NOMO-1 treated with dmso at 0.1 percent for 144 hours (cell line): ENCODE measurements around the gene CENPS.
"Not testable (repeated sequence)": the region's sequence is repeated elsewhere in the genome, so short reads cannot be mapped to it uniquely, and the experiment has no call there.

ENCODE experiments used
- DNase-seq: peaks from one replicate; lab custom pipeline; 2025; ENCODE audit not compliant: unreplicated experiment; lab: John Stamatoyannopoulos, UW

Gene CENPS

DNA sequence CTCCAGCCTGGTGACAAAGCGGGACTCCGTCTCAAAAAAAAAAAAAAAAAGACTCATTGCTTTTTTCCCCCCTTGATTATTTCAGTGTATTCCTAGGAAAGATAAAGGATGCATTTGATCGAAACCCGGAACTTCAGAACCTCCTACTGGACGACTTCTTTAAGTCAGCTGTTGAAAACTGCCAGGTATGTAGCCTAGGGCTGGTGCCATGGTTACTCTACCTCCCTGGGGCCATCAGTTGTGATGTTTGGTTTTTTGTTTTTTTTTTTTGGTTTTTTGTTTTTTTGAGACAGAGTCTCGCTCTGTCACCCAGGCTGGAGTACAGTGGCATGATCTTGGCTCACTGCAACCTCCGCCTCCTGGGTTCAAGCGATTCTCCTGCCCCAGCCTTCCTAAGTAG is 11.5 kb upstream of the CENPS start:
- DNase-seq: not testable (repeated sequence)

- DNase-seq: no peak
These were observed 10.9 kb upstream of the CENPS start for GRCh38 chr1:10419351-10419750.

DNA sequence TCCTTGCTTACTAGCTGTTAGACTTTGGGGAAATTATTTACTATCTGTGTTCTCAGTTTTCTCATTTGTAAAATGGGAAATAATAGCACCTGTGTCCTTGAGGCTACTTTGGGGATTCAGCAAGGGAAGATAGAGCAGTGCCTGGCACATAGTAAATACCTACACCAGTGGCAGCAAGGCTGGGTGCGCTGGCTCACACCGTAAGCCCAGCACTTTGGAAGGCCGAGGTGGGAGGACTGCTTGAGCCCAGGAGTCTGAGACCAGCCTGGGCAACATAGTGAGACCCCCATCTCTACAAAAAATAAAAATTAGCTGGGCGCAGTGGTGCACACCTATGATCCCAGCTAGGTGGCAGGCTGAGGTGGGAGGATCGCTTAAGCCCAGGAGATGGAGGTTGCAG is 8.6 kb upstream of the CENPS start:
- DNase-seq: no peak

DNA sequence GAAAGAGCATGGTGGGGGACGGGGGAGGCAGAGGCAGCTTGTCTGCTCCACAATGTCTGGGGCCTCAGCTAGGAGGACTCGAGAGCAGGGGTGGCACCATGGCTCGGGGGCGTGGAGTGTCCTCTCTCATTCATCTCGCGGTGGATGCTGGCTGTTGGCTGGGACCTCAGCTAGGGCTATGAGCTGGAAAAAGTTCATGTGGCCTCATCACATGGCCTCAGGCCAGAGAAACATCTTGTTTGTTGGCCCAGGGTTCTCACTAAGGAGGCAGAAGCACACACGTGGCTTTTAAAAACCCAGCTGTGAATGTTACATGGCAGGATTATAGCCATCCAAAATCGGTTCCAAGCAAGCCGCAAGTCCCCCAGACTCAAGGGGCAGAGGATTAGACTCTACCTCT is 6.2 kb upstream of the CENPS start:
- no peak for DNase-seq

GRCh38 chr1:10424651-10425050 is 5.6 kb upstream of the CENPS start:
- no peak for DNase-seq

GRCh38 chr1:10425826-10426534 is 4.3 kb upstream of the CENPS start:
- not testable (repeated sequence) for DNase-seq

- DNase-seq: not testable (repeated sequence)
These were observed 3.7 kb upstream of the CENPS start for GRCh38 chr1:10426535-10426848.

DNA sequence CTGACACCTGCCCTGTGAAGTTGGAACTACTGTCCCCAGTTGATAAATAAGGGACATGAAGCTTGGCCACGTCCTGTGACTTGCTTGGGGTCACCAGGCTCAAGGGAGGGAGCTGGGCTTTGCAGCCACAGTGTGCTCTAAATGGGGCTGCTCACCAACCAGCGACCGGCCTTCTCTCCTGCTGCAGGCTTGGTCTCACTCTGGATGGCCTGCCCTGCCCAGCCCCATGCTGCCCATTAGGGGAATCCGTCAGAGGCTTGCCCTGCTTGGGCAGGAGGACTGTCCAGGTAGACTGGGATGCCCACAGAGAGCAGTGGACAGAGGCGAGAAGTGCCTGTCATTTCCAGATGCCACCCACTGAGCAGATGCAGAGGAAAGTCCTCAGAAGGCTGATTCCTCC is 1.2 kb upstream of the CENPS start:
- no peak for DNase-seq

GRCh38 chr1:10429868-10430215 is 391 bp upstream of the CENPS start:
- DNase-seq: no peak

- DNase-seq: no peak
These were observed 967 bp downstream of the CENPS start for GRCh38 chr1:10431070-10431730.

DNA sequence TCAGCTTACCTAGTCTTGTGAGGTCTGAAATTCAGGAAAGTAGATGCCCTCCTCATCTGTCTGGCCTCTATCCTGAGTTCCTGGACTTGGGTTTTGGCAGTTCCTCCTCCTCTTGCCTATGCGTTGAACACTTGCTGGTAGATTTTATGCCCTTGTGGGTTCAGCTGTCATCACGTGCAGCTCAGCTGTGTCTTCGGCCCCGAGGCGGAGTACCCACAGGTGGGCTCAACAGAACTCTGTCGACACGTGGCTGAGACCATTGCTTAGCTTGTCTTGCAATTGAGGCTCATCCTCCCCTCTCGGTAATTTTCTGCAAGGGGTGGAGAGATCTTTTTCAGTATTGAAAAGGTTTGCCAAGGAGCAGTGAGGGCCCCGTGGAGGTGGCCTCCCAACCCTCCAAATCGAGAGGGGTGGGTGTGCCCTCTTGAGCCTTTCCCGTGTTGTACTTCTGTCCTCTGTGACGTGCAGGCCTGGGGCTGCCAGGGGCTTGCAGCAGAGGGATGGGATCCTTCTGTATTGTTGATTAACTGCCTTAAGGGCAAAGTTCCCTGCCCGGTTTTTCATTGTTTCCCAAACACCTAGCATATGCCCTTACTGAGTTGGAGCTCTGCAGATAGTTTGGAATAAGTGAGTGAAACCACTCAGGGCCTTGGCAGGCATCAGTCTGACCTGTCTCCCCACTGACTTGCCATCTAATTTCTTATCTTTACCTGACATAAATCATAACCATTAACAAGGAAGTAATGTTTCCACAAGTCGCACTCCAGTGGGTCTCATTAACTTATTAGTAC is 2.9 kb downstream of the CENPS start:
- DNase-seq: no peak

GRCh38 chr1:10433790-10434189 is 3.6 kb downstream of the CENPS start:
- no peak for DNase-seq

- no peak for DNase-seq
These were observed 4.4 kb downstream of the CENPS start for GRCh38 chr1:10434590-10434989.

DNA sequence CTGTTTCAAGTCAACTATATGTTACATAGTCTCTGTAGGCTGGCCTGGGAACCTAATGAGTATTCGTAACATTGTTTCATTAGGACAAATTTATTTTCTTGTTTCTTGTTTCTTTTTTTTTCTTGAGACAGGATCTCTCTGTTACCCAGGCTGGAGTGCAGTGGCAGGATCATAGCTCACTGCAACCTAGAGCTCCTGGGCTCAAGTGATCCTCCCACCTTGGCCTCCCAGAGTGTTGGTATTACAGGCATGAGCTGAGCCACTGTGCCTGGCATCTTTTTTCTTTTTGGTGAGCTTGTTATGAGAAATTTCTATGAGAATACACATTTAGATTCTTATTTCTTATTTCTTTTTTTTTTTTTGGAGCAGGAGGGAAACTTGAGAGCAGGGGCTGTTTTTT is 6.8 kb downstream of the CENPS start:
- DNase-seq: no peak

DNA sequence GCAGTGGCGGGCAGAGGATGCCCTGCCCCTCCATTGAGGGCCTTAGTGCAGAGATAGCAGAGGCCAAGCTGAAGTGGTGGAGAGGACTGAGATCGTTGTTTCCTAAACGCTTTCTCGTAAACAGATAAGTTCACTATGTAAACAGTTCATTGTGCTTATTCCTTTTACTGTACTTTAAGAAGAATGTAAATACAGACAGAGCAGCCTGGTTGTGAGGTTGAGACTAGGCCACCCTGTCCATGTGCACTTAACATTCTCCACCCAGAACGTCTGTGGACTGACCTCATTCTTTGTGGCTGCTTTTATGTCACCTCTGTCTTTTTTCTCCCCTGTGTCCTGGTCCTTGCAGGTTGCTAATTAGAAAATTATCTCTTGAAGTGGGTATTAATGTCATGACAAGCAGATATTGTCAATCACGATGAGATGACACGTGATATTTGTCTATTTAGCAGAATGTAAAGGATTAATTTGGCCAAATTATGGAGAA is 8.5 kb downstream of the CENPS start:
- no peak for DNase-seq

- DNase-seq: no peak
These were observed 10.1 kb downstream of the CENPS start for GRCh38 chr1:10440305-10440704.

- DNase-seq: no peak
These were observed 10.6 kb downstream of the CENPS start for GRCh38 chr1:10440794-10441193.

DNA sequence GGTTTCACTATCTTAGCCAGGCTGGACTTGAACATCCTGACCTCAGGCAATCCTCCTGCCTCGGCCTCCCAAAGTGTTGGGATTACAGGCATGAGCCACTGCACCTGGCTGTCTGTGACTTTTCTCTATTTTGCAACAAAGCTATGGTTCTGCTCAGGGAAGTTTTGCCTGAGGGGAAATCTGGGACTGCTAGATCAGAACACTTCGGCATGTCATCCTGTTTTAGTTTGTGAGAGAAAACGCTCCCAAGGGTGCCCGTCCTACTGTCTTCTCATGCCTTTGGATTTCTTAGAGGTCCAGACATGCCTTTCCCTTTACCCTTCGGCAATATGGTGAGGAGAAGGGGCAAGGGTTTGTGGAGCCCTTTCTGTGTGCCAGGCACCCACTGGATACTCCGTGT is 14.0 kb downstream of the CENPS start:
- DNase-seq: no peak

GRCh38 chr1:10444795-10445397 is 14.7 kb downstream of the CENPS start:
- no peak for DNase-seq

GRCh38 chr1:10446790-10447422 is 16.7 kb downstream of the CENPS start:
- no peak for DNase-seq

DNA sequence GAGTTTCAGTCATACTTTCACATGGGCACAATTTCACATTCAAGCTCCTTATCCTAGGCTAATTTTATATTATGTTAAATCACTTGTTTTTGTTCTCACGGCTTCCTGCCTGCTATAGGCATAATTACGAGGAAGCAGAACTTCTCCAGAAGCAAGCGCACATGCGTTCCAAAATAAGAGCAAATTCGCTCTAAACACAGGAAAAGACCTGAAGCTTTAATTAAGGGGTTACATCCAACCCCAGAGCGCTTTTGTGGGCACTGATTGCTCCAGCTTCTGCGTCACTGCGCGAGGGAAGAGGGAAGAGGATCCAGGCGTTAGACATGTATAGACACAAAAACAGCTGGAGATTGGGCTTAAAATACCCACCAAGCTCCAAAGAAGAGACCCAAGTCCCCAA is 19.5 kb downstream of the CENPS start, which contains the start of gene CORT:
Gene CORT, plus strand, starts transcription at position 281 of the 400 bp plus-strand sequence. CDS start 193 bp downstream, outside the sequence.
- DNase-seq: no peak
